MCF 10A (cell line): Measurements from ENCODE around the gene OR4D1. TPM values are rescaled to one million over a fixed set of nuclear protein-coding genes. Genes with fewer than 3 reads are reported as not detected.

Experiments used
- BruUV-seq: library from RNA; stranded (reverse); fragments of 400-500 nt; replicated peaks from 2 replicates; lab custom pipeline; 2021; lab: Mats Ljungman, UMichigan
- CTCF ChIA-PET: fragments of 300-600 bp; sonication (Branson Sonifier 250); formaldehyde crosslinking; extraction: SDS; loops from one replicate; lab custom pipeline; 2021; ENCODE audit warnings: antibody characterized with exemption, inconsistent platforms; lab: Yijun Ruan, JAX
- POLR2A ChIA-PET: fragments of 300-600, 350-650 bp; sonication (Branson Sonifier 250); formaldehyde crosslinking; extraction: SDS; loops from one replicate; lab custom pipeline; 2020; ENCODE audit warnings: antibody characterized with exemption, inconsistent platforms; lab: Yijun Ruan, JAX
- DNase-seq: peaks from one replicate; pipeline ENCODE4 v3.0.0-alpha.2; 2018; ENCODE audit not compliant: unreplicated experiment
- H3K27ac Mint-ChIP-seq: one replicate; pipeline ENCODE4 v1.8.0; 2022; ENCODE audit warnings: mild to moderate bottlenecking, low read depth, mixed read lengths; ENCODE audit not compliant: unreplicated experiment
- H3K27me3 Mint-ChIP-seq: one replicate; pipeline ENCODE4 v1.8.0; 2022; ENCODE audit warnings: mixed read lengths; ENCODE audit not compliant: insufficient read depth, unreplicated experiment
- H3K36me3 Mint-ChIP-seq: one replicate; pipeline ENCODE4 v1.8.0; 2022; ENCODE audit warnings: mild to moderate bottlenecking, moderate library complexity, mixed read lengths; ENCODE audit not compliant: insufficient read depth, unreplicated experiment
- H3K4me1 Mint-ChIP-seq: one replicate; pipeline ENCODE4 v1.8.0; 2022; ENCODE audit warnings: mixed read lengths; ENCODE audit not compliant: insufficient read depth, unreplicated experiment
- H3K4me3 Mint-ChIP-seq: one replicate; pipeline ENCODE4 v1.8.0; 2022; ENCODE audit warnings: mild to moderate bottlenecking, moderate library complexity, mixed read lengths; ENCODE audit not compliant: unreplicated experiment
- H3K9me3 Mint-ChIP-seq: one replicate; pipeline ENCODE4 v1.8.0; 2022; ENCODE audit warnings: mixed read lengths; ENCODE audit not compliant: unreplicated experiment
- CTCF ChIP-seq: fragments of 200-600 bp; IDR thresholded peaks from one replicate; pipeline ENCODE4 v1.8.0; 2022; ENCODE audit warnings: antibody characterized with exemption, mild to moderate bottlenecking; ENCODE audit not compliant: unreplicated experiment
- intact Hi-C: fragments of 100-400 bp; cut with micrococcal nuclease; formaldehyde crosslinking; loops from 2 replicates; pipeline ENCODE4 v1.14.1; 2022
- total RNA-seq: library from RNA; stranded (reverse); gene quantifications from 2 replicates; pipeline ENCODE4 v1.2.3, GENCODE V29; 2022

Gene OR4D1
- total RNA-seq, 1 experiment from 2014 or later = not detected

DNA sequence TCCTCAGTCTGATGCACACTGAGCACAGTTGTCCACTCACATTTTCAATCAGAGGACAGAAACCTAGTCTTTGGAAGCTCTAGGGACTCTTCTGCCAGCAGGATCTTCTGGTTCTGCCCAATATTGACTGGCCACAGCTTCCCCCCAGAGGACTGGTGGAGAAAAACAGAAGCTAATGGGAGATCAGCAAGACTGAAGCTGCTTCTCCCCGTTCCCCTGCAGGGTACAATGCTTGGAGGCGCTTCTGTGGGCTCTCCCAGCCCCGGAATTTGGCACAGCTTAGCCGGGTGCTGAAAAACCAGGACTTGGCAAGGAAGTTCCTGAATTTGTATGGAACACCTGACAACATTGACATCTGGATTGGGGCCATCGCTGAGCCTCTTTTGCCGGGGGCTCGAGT lies 54.7 kb downstream of the OR4D1 start:
- intact Hi-C loops = no loop called here
- no peaks in the 10 kb centered on the region for H3K36me3 Mint-ChIP-seq
- ChIA-PET POLR2A (no interaction called here), CTCF (interaction anchor here (0.6 kb wide), 1 partner anchor 53 kb away, joined by 7 read pairs; no protein-coding TSS in a partner anchor)
- no peak for TF ChIP-seq CTCF
- BruUV-seq = no TSS peak
- peaks cover 11% of the 10 kb centered on the region for H3K27me3 Mint-ChIP-seq
- DNase-seq = no peak
- no peaks in the 10 kb centered on the region for H3K4me1 Mint-ChIP-seq
- no peak overlapping the region for H3K4me3 Mint-ChIP-seq
- H3K27ac Mint-ChIP-seq = no peak overlapping the region
- no peaks in the 10 kb centered on the region for H3K9me3 Mint-ChIP-seq

DNA sequence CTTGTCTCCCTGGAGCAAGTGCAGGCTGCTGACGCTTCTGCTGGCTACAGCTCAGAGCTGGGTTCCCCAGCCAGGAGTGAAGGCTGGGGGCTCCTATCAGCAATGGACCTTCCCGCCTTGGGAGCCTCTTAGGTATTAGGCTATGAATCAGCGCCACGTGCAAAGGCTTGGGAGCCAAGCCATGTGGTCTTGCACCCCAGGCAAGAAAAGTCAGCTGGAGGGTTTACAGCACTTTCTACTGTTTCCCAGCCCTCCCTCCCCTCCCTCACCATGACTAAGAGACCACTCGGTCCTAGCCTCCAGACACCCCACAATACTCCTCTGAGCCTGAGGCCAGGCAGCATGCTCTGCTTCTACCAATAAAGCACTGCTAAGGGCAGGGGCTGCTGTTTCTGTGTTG lies 56.6 kb downstream of the OR4D1 start:
- no peak for TF ChIP-seq CTCF
- H3K9me3 Mint-ChIP-seq = no peaks in the 10 kb centered on the region
- ChIA-PET POLR2A (interaction anchor here (0.7 kb wide), 1 partner anchor 8 kb away, joined by 3 read pairs; no protein-coding TSS in a partner anchor), CTCF (interaction anchor here (0.6 kb wide), 1 partner anchor 903 kb away, joined by 5 read pairs; no protein-coding TSS in a partner anchor)
- H3K4me1 Mint-ChIP-seq = no peaks in the 10 kb centered on the region
- DNase-seq = no peak
- H3K36me3 Mint-ChIP-seq = peaks cover 14% of the 10 kb centered on the region
- H3K27me3 Mint-ChIP-seq = no peaks in the 10 kb centered on the region
- H3K27ac Mint-ChIP-seq = no peak overlapping the region
- H3K4me3 Mint-ChIP-seq = no peak overlapping the region
- intact Hi-C loops = no loop called here
- BruUV-seq = no TSS peak

- BruUV-seq = no TSS peak
- peaks cover 17% of the 10 kb centered on the region for H3K36me3 Mint-ChIP-seq
- DNase-seq = no peak
- H3K9me3 Mint-ChIP-seq = no peaks in the 10 kb centered on the region
- no peak overlapping the region for H3K27ac Mint-ChIP-seq
- intact Hi-C loops = no loop called here
- POLR2A ChIA-PET = interaction anchor here (1.1 kb wide), 1 partner anchor 13 kb away, joined by 3 read pairs; the partner anchor contains the start of gene MKS1
- H3K4me3 Mint-ChIP-seq = no peak overlapping the region
- H3K4me1 Mint-ChIP-seq = no peaks in the 10 kb centered on the region
- no peaks in the 10 kb centered on the region for H3K27me3 Mint-ChIP-seq
- no peak for TF ChIP-seq CTCF
- CTCF ChIA-PET = interaction anchor here (0.6 kb wide), 1 partner anchor 247 kb away, joined by 3 read pairs; no protein-coding TSS in a partner anchor
Measured at GRCh38 chr17:58205936-58206335, 57.8 kb downstream of the OR4D1 start.

- no peak overlapping the region for H3K4me3 Mint-ChIP-seq
- no TSS peak for BruUV-seq
- peaks cover 27% of the 10 kb centered on the region for H3K36me3 Mint-ChIP-seq
- no peaks in the 10 kb centered on the region for H3K9me3 Mint-ChIP-seq
- no peak overlapping the region for H3K27ac Mint-ChIP-seq
- H3K4me1 Mint-ChIP-seq = no peaks in the 10 kb centered on the region
- intact Hi-C loops = no loop called here
- no peaks in the 10 kb centered on the region for H3K27me3 Mint-ChIP-seq
- CTCF ChIA-PET = no interaction called here
- POLR2A ChIA-PET = no interaction called here
- no peak for TF ChIP-seq CTCF
- no peak for DNase-seq
Measured at GRCh38 chr17:58207451-58207850, 59.3 kb downstream of the OR4D1 start.
